8988T (cell line): ENCODE data around the gene C2CD3.
"Not testable (repeated sequence)": the region's sequence is repeated elsewhere in the genome, so short reads cannot be mapped to it uniquely, and the experiment has no call there.

Source experiments
- DNase-seq: peaks from one replicate; pipeline ENCODE4 v3.0.0; 2011

C2CD3 gene

DNA sequence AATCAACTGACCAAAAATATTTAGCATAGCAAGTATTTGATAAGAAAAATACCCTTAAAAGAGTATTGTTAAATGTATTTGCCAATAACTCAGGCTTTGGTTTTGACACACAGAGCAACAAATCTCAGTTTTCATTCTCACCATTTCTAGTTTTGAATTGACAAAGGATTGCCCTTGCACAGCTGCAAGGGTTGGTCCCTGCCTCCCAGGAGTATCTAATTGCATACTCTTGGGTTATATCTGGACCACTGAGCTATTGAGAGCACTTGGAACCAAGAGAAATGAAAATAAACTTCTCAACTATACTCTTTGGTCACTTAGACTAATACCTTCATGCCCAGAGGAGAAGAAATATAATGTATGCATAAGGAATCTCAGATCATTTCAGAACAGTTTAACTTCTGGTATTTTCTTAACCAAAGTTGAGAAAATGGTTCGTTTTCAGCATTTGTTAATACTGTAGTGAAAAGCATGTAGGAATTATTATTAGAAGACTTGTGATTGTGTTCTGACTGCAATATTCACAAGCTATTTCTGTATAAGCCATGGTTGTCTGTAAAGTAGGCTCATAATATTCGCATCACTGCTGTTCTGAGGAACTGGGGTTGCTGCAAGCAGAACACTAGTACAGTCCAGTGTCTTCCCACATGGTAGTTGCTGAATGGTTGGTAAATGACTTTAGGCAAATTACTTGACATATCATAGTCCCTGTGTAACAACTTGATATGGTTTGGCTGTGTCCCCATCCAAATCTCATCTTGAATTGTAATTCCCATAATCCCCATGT is 7.9 kb downstream of the C2CD3 start:
- no peak for DNase-seq

DNA sequence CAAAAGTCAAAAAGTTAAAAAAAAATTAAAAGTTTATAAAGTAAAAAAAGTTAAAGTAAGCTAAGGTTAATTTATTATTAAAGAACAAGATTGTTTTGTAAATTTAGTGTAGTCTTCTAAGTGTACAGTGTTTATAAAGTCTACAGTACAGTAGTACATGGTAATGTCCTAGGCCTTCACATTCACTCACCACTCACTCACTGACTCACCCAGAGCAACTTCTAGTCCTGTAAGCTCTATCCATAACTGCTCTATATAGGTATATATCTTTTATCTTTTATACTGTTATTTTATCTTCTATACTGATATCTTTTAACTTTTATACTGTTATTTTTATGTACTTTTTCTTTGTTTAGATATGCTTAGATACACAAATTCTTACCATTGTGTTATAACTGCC is 11.2 kb downstream of the C2CD3 start:
- no peak for DNase-seq

DNA sequence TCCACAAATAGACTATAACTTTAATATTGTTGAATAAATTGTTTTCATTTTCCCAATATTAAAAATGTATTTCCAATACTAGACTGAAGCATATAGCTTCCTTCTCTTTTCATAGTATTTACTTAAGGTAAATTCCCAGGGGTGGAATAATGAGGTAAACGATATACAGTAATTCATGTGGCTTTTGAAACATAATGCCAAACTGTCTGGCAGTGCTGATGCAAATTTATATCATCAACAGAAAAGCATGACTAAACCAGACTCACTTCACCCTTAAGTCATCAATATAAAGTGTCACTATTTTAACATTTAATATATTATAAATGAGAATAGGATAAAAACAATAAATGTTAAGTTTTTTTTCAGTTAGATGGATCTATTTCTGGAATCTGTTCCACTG is 13.6 kb downstream of the C2CD3 start:
- no peak for DNase-seq

DNA sequence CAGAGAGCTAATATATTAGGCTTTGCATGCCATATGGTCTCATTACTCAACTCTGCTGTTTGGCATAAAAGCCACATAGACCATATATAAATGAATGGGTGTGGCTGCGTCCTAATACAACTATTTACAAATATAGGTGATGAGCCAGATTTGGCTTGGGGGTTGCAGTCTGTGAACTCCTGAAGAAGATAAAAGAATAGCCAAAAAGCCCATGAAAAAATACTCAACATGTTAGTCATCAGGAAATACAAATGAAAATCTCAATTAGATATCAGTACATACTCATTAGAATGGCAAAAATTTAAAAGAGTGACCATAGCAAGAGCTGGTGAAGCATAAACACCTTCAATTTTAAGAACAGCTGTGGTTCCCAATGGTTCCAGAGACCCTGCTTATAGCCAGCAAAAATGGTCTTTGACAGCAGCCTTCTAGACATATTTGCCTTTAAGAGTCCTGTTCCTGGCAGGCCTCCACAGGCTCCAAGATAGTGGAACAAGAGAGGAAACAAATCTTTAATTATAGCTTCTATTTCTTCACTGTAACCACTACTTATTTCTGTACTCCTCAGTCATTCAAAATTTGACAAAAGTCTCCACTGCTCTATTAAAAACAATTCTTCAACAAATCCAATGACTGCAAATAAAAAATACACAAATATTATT is 16.1 kb downstream of the C2CD3 start:
- no peak for DNase-seq

DNA sequence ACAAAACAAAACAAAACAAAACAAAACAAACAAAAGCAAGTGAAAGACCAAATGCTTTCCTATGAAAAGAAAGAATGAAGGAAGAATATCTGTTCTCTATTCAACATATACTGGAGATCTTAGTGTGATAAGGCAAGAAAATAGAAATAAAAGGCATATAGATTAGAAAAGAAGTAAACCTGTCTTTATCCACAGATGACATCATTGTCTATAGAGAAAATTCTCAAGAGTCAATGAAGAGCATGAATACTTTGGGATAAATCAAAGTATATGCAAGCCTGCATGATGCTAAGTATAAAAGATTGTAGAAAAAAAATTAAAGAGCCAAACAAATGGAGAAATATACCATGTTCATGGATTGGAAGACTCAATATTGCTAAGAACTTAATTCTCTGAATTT is 17.6 kb downstream of the C2CD3 start:
- no peak for DNase-seq

DNA sequence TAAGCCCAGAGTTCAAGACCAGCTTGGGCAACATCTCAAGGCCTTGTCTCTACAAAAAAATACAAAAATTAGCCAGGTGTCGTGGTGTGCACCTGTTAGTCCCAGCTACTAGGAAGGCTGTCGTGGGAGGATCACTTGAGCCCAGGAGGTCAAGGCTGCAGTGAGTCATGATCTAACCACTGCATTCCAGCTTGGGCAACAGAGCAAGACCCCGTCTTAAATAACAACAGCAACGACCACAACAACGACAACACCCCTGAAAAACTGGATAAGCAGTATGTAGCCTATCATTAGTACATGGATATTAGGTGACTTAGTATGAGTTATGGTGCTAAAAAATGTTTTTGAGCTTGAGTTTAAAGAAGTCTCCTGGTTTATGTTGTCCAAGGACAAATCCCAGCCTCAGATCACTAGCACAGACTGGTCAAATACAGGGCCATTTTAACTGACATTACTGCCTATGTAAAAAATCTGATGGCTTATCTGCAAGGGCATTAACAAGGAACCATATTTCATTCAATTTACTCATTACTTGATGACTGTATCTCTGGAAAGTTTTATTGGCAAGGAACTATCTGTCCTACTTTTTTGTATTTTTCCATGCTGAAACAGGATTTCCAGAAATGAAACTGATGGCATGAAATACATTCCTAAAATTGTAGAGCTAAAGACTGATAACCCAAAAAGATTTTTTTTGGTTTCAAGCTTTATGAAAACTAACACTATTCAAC is 23.4 kb downstream of the C2CD3 start:
- no peak for DNase-seq

DNA sequence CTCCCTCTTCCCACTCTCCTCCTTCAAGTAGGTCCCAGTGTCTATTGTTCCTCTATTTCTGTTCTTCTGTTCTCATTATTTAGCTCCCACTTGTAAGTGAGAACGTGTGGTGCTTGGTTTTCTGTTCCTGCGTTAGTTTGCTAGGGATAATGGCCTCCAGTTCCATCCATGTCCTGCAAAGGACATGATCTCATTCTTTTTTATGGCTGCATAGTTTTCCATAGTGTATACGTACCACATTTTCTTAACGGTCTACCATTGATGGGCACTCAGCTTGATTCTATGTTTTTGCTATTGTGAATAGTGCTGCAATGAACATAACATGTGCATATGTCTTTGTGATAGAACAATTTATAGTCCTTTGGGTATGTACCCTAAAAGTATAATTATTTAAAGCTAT is 26.2 kb downstream of the C2CD3 start:
- DNase-seq, result no peak

DNA sequence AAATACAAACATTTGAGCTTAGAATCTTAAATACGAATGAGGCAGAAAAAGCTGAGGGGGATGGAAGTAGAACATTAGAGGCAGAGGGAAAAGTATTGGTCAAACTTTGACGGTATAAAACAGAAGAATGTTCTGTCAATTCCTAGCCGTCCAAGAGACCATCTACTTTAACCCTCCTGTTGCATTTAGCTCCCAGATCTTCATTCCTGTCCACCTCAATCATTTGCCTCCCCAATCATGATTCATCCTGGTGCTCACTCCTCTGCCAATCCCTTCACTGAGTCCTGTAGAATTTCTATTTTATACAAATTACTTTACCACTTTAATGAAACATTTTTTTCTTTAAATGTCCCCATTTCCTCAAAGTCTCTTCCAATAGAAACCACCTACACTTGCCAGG is 28.2 kb downstream of the C2CD3 start:
- no peak for DNase-seq

DNA sequence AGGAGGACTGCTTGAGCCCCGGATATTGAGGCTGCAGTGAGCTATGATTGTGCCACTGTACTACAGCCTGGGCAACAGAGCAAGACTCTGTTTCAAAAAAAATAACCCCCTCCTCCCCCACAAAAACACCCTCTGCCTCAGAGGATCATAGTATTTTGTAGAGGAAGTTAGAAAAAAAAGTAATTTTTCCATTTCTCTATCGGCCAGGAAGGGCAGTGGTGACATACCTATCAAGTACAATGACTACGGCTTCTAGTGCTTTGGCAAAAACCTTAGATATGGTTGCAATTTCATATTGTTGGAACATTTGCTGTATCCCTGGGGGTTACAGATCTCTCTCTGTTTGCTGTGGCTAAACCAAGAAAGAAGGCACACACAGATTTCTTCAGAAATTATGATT is 28.9 kb downstream of the C2CD3 start:
- no peak for DNase-seq

DNA sequence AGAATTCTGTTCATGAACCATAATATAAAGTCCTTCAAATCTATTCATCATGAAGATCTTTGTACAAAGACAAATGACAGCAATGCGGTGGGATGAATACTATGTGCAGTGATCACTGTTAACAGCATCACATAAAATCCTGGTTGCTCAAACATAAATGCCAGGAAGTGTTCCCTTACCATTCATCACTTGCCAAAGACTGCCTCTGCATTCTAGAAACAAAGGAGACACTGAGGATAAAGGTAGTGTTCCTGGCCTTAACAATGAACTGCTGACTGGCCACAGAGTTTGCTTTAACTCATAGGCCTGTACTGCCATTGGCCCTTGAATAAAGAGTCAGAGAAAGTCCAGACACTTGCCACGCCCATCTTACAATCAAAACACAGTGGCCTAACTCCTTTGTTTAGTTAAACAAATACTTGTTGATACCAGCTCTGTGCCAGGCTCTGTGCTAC is 29.5 kb downstream of the C2CD3 start:
- no peak for DNase-seq

DNA sequence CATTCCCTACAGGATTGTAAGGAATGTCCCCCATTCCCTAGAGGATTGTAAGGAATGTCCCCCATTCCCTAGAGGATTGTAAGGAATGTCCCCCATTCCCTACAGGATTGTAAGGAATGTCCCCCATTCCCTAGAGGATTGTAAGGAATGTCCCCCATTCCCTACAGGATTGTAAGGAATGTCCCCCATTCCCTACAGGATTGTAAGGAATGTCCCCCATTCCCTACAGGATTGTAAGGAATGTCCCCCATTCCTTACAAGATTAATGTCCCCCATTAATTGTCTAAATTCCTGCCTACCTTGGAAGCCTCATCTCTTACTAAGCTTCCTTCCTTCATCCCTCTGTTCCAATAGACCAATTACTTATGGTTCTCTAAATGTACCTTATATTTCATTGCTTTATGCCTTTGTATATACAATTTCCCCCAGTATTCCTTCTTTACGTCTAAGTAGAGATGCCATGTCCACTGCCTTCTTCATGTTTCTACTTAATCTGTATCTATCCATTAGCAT is 30.8 kb downstream of the C2CD3 start:
- not testable (repeated sequence) for DNase-seq

DNA sequence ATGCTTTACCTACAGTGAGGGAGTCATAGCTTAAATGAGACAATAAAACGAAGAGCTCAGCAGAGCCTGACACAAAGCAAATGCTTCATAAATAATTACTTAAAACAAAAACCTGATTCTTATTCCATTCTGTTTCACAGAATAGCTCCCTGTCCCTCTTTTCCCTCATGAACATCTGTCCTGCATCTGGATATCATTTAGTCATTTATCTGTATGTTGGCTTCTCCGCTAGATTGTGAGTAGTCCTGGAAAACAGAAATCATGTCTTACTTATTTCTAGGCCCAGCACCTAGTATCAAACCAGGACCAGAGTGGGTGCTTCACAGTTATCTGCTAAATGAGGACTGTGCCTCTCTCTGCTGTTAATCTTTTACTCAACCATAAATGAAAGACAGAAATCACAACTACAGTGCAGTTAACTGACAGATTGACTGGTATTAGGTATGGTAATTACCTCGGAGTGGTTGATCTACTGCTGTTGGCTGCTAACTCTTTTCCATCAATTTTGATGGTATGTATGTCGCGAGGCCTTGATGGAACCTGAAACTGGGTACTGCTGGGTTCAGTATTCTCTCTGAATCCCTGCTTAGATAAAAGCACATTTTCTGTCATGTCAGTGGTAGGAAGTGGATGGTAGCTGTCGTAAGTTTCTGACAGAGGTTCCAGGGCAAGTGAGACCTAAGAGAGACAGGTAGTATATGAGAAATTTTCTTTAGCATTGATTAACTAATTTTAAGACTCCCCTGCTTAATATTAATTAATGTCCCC is 31.5 kb downstream of the C2CD3 start:
- no peak for DNase-seq

DNA sequence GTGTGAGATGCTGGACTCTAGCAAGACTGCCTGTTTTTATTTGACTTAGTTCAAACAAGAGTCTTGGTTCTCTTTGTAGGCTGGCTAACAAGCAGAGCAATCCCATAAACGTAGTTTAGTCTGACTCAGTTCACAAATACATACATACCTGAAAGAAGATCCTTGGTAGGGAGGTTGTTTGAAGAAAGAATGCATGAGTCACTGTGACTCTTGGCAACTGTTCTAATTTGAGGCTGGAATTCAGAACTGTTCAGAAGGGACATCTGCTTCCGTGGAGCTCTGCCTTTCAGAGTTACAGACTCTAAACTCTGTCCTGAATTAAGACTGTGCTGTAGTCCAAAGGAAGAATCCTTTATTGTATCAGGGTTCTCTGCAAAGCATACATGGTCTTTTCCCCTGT is 32.2 kb downstream of the C2CD3 start:
- peak; percentile 34 for DNase-seq

DNA sequence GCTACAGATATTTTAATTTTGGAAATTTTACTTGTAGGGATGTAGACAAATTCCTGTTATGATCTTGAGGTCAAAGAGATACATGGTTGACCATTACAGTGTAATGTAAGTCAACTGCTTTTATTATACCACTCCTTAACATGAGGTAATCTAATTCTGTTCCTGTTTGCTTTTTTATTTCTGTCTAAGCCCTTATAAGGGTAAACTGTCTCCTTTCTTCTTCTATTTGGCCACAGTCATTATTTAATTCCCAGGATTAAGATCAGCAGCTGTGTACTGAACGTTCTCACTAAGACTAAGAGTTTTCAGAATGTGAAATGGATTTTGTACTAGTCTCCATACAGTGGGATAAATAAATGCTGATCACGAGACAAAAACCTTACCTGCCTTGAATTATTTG is 32.8 kb downstream of the C2CD3 start:
- no peak for DNase-seq

DNA sequence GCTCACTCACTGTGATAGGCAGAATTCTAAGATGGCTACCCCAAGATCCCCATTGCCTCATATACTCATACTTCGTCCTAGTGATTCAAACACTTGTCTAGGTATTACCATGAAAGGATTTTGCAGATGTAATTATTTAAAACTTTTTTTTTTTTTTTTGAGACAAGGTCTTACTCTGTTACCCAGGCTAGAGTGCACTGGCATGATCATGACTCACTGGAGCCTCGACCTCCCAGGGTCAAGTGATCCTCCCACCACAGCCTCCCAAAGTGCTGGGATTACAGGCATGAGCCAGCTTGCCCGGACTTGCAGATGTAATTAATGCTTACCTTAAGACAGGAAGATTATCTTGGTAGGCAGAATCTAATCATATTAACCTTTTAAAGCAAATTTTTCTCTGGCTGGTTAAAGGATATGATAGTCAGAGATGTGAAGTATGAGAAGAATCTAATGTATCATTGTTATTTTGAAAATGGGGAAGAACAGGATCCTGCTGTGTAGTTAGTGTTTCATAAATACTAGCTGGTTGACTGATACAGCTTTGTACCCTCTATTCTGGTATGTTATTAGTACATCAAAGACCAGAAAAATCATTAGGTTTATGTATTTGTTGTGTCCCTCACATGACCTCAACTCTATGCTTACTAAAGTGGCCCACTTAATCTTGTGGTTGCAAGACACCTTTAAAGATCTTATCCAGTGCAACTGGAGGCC is 35.5 kb downstream of the C2CD3 start:
- no peak for DNase-seq

DNA sequence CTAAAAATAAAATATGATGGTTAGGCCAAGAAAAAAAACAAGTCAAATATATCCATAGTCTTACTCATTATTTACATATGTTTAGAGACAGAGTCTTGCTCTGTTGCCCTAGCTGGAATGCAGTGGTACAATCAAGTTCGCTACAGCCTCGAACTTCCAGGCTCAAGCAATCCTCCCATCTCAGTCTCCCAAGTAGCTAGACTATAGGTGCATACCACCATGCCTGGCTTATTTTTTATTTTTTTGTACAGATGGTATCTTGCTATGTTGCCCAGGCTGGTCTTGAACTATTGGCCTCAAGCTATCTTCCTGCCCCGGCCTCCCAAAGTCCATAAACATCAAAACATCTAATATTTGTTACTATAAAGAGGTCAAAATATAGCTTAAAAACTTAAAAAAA is 36.1 kb downstream of the C2CD3 start:
- no peak for DNase-seq

DNA sequence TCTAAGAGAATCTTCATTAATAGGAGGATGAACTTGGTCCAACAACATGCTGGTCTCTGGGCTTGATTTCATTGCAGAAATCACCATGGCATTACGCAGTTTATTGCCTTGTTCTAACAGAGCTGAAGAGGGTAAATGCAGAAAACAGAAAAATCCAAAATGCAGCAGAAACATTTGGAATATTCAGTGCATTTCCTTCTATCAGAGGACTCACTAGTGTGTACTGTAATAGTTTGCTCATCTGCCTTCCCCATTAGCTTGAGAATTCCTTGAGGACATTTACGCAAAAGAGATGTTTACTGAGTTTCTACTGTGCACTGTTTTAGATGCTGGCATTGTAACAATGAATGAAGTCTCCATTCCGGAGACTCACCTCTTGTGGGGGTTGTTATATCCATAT is 37.4 kb downstream of the C2CD3 start:
- no peak for DNase-seq

DNA sequence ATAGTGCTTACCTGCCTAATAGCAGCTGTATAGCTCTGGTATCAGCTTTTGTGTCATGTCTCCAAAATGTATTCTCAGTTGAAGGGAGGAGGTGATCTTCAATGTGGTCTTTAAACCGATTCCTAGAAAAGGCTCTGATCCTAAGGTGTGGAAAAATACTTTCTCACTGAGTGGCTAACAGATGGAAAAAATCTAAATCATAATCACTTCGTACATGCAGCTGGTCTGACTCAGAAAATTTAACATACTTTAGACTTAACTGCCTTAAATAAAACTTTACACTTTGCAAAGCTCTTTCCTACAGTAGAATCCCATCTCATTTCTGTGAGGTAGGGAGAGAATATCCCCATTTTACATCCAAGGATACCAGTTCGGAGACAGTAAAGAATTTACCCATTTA is 38.0 kb downstream of the C2CD3 start:
- DNase-seq, result no peak

DNA sequence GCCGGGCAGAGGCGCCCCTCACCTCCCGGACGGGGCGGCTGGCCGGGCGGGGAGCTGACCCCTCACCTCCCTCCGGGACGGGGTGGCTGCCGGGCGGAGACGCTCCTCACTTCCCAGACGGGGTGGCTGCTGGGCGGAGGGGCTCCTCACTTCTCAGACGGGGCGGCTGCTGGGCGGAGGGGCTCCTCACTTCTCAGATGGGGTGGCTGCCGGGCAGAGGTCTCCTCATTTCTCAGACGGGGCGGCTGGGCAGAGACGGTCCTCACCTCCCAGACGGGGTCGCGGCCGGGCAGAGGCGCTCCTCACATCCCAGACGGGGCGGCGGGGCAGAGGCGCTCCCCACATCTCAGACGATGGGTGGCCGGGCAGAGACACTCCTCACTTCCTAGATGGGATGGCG is 41.7 kb downstream of the C2CD3 start:
- DNase-seq, result not testable (repeated sequence)

DNA sequence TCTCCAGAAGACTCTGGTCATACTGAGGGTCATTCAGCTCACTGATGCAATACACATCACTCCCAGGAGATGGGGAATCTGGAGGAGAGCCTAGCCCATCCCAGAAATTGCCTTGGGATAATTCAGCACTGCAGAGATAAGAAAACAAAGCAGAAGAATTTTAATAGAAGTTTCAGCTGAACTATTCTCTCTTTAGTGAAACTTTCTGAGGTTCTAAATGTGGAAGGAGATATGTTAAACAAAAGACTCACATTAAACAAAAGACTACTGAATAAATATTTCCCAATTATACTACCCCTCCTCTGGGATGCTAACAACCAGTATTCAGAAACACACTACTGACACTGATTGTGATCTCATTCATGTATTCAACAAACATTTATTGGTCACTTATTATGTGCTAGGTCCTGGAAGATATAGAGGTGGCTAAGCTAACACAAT is 47.8 kb downstream of the C2CD3 start:
- DNase-seq, result no peak

DNA sequence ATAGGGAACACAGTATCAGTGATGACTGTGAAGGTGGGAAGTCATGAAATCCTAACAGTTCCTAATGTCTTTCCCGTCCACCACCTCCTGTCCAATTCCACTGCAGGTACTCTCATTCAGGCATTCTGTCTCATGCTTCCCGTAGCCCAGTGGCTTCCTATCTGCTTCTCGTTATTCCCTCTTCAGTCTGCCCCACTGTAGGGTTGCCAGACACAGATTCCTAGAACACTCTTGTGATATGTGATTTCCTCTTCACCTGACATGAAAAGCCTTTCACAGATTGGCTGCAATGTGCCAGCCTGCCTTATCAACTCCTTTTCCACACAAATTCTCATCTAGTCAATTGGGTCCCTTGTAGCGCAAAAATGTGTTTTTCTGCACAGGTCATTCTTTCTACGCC is 49.0 kb downstream of the C2CD3 start:
- DNase-seq, result no peak
